Fibroblast of upper back skin (primary cell): Measurements from ENCODE around the gene CCDC81.

Experiments used
- DNase-seq: peaks from one replicate; pipeline ENCODE4 v3.0.0-alpha.2; 2013

The CCDC81 gene

DNA sequence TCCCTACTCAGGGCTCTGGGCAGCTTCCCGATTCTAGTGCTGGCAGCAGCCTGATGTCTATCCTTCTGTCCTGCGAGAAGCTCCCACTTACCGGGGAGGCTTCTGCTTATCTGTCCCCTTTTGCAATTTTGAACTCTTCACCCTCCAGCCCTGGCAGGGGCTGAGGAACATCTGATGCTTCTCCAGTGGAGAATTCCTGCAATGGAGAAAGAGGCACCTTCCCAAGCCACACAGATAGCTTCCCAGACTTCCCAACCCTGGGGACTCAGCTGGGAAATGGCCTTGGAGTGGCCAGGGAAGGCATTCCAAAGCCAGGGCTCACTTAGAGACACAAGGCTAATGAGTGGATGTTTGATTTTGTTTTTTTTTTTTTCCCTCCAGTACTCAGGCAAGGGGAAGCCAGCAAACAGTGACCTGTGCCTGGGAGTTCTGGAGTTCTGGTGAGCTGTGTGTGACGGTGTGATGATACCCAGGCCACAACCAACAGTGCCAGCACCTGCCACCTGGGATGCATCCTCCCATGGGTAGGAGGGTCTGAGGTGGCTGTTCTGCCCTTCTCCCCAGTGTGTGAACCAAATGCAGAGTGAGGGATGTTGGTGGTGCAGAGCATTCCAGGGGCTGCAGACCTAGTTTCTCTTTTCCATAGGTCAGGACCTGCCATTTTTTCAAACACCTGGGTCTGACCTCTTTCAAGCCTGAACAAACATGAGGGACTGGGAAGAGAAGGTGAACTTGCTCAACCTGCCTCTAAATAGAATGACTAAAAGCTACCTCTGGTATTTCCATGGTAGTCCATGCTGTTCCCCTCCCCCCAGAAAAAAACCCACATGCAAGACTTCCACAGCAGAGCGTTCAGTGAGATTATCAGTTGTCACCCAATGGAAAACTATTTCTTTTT lies 95.1 kb downstream of the CCDC81 start:
- no peak for DNase-seq
